Activated CD4-positive, alpha-beta T cell treated with anti-CD3 and anti-CD28 coated beads, Interleukin-10, Interleukin-2, amounts not matched to agents 100 ng/mL and 50 ng/mL, durations not matched to agents 16 hours and 8 hours (primary cell): Measurements from ENCODE around the gene LRRC8D.
A peak's percentile ranks its signal among the peaks of the same experiment; 100 is the strongest.

Experiments
- DNase-seq: peaks from one replicate; pipeline ENCODE4 v3.0.0-alpha.2; 2020

Gene LRRC8D

GRCh38 chr1:89807983-89808382 lies 12.8 kb upstream of the LRRC8D start:
- no peak for DNase-seq

GRCh38 chr1:89808441-89809117 lies 12.3 kb upstream of the LRRC8D start:
- no peak for DNase-seq

- DNase-seq: no peak
Observed at GRCh38 chr1:89809556-89809955, 11.3 kb upstream of the LRRC8D start.

- no peak for DNase-seq
Observed at GRCh38 chr1:89810302-89810701, 10.5 kb upstream of the LRRC8D start.

GRCh38 chr1:89810880-89811279 lies 10.0 kb upstream of the LRRC8D start:
- DNase-seq: no peak

- no peak for DNase-seq
Observed at GRCh38 chr1:89812992-89813391, 7.8 kb upstream of the LRRC8D start.

GRCh38 chr1:89815040-89815439 lies 5.8 kb upstream of the LRRC8D start:
- no peak for DNase-seq

GRCh38 chr1:89815611-89816010 lies 5.2 kb upstream of the LRRC8D start:
- DNase-seq: no peak

GRCh38 chr1:89816366-89816765 lies 4.5 kb upstream of the LRRC8D start:
- DNase-seq: no peak

GRCh38 chr1:89821322-89822108 lies 683 bp downstream of the LRRC8D start:
- DNase-seq: peak; percentile 63

GRCh38 chr1:89822109-89822962 lies 1.5 kb downstream of the LRRC8D start:
- DNase-seq: no peak

GRCh38 chr1:89822999-89823628 lies 2.3 kb downstream of the LRRC8D start:
- DNase-seq: no peak

GRCh38 chr1:89823679-89824292 lies 3.0 kb downstream of the LRRC8D start:
- DNase-seq: no peak

GRCh38 chr1:89826594-89826993 lies 5.8 kb downstream of the LRRC8D start:
- DNase-seq: no peak

- DNase-seq: no peak
Observed at GRCh38 chr1:89827330-89827729, 6.5 kb downstream of the LRRC8D start.

- DNase-seq: no peak
Observed at GRCh38 chr1:89827902-89828301, 7.1 kb downstream of the LRRC8D start.

GRCh38 chr1:89829186-89829585 lies 8.4 kb downstream of the LRRC8D start:
- DNase-seq: no peak

GRCh38 chr1:89831462-89832120 lies 10.8 kb downstream of the LRRC8D start:
- DNase-seq: no peak

- DNase-seq: no peak
Observed at GRCh38 chr1:89832496-89833127, 11.8 kb downstream of the LRRC8D start.

GRCh38 chr1:89833183-89834082 lies 12.6 kb downstream of the LRRC8D start:
- no peak for DNase-seq
